Measurements from ENCODE around the gene CHI3L1. TPM values are rescaled to one million over a fixed set of nuclear protein-coding genes. Genes with fewer than 3 reads are reported as not detected.

Gene CHI3L1
- total and polyA plus RNA-seq, 9 donors = 4.0 to 70.5 (median 6.8) TPM; not detected in 1

- H3K4me3 ChIP-seq = no peak overlapping the region
- no peak overlapping the region for H3K27ac ChIP-seq
- H3K36me3 ChIP-seq = no peaks in the 10 kb centered on the region
- intact Hi-C loops (cut with DNase I) = no loop called here
- no peaks in the 10 kb centered on the region for H3K9me3 ChIP-seq
- WGBS, 3 donors = 72 to 86% (median 81%) methylated on average over 6 of the region's 6 CpGs
- TF ChIP-seq POLR2A (IDR thresholded peaks at IDR 0.05) = no peak
- TF ChIP-seq CTCF (IDR thresholded peaks at IDR 0.05) = no peak
- TF ChIP-seq EP300 (IDR thresholded peaks at IDR 0.05) = no peak
- no peak for DNase-seq
- no peaks in the 10 kb centered on the region for H3K4me1 ChIP-seq (ENCODE audit: insufficient read depth)
- no peaks in the 10 kb centered on the region for H3K27me3 ChIP-seq
Observed at GRCh38 chr1:203161175-203161574, 25.3 kb downstream of the CHI3L1 start.

- Histone ChIP-seq H3K36me3 (no peaks in the 10 kb centered on the region), H3K27ac (no peak overlapping the region), H3K4me1 (ENCODE audit: insufficient read depth) (no peaks in the 10 kb centered on the region), H3K4me3 (no peak overlapping the region), H3K9me3 (no peaks in the 10 kb centered on the region), H3K27me3 (no peaks in the 10 kb centered on the region)
- no peak for DNase-seq
- TF ChIP-seq EP300 (IDR thresholded peaks at IDR 0.05) (no peak), CTCF (IDR thresholded peaks at IDR 0.05) (no peak), POLR2A (IDR thresholded peaks at IDR 0.05) (no peak)
- WGBS, 3 donors = 74 to 85% (median 77%) methylated on average over 1 of the region's 1 CpG
- intact Hi-C loops (cut with DNase I) = no loop called here
Observed at GRCh38 chr1:203159844-203160243, 26.7 kb downstream of the CHI3L1 start.

GRCh38 chr1:203158960-203159665 is 27.4 kb downstream of the CHI3L1 start:
- H3K9me3 ChIP-seq = no peaks in the 10 kb centered on the region
- no peaks in the 10 kb centered on the region for H3K36me3 ChIP-seq
- TF ChIP-seq CTCF (IDR thresholded peaks at IDR 0.05) (no peak), EP300 (IDR thresholded peaks at IDR 0.05) (no peak), POLR2A (IDR thresholded peaks at IDR 0.05) (no peak)
- H3K27me3 ChIP-seq = no peaks in the 10 kb centered on the region
- intact Hi-C loops (cut with DNase I) = no loop called here
- no peak for DNase-seq
- no peak overlapping the region for H3K4me3 ChIP-seq
- 78 to 83% (median 82%) methylated on average over 9 of the region's 9 CpGs for WGBS, 3 donors
- H3K4me1 ChIP-seq (ENCODE audit: insufficient read depth) = no peaks in the 10 kb centered on the region
- H3K27ac ChIP-seq = no peak overlapping the region

- Histone ChIP-seq H3K4me3 (no peak overlapping the region), H3K4me1 (ENCODE audit: insufficient read depth) (no peaks in the 10 kb centered on the region), H3K9me3 (no peaks in the 10 kb centered on the region), H3K27me3 (no peaks in the 10 kb centered on the region), H3K36me3 (no peaks in the 10 kb centered on the region), H3K27ac (no peak overlapping the region)
- no peak for TF ChIP-seq CTCF (IDR thresholded peaks at IDR 0.05)
- no peak for TF ChIP-seq POLR2A (IDR thresholded peaks at IDR 0.05)
- no peak for TF ChIP-seq EP300 (IDR thresholded peaks at IDR 0.05)
- WGBS, 3 donors = 68 to 81% (median 73%) methylated on average over 1 of the region's 1 CpG
- intact Hi-C loops (cut with DNase I) = no loop called here
- no peak for DNase-seq
Observed at GRCh38 chr1:203158423-203158822, 28.1 kb downstream of the CHI3L1 start.

Data from ovary (tissue), 9 donors.